Thyroid gland (tissue), 4 donors: ENCODE results near the gene HLA-F.

Source experiments
- CTCF ChIP-seq, 6 experiments: fragments of 200-600 bp in 3 of 6; fragments of 450-650 bp in 3 of 6; sonication (generic) in 3 of 6; IDR thresholded peaks; one replicate each; pipeline ENCODE4 v1.5.1; 2016 to 2019; ENCODE audit warnings: antibody characterized with exemption in 6 of 6, mild to moderate bottlenecking in 2 of 6, inconsistent platforms in 1 of 6, moderate library complexity in 1 of 6
- POLR2A ChIP-seq, 2 donors: fragments of 450-650 bp; IDR thresholded peaks; one replicate each; pipeline ENCODE4 v1.6.1; 2017; ENCODE audit warnings: antibody characterized with exemption in 2 of 2, mild to moderate bottlenecking in 2 of 2, moderate library complexity in 1 of 2

- TF ChIP-seq CTCF (IDR thresholded peaks at IDR 0.05) (no peak), POLR2A (IDR thresholded peaks at IDR 0.05) (no peak)
These were observed 42.3 kb upstream of the HLA-F start, which contains the start of gene ZFP57 for GRCh38 chr6:29680904-29681303.
